Testis (tissue), 2 donors: Measurements from ENCODE around the gene GPR153.

Experiments used
- CTCF ChIP-seq, 3 experiments: fragments of 450-650 bp in 2 of 3; fragments of 200-600 bp in 1 of 3; sonication (generic) in 1 of 3; IDR thresholded peaks; one replicate each; pipeline ENCODE4 v1.5.1; 2016 to 2019; ENCODE audit warnings: antibody characterized with exemption in 3 of 3, mild to moderate bottlenecking in 2 of 3, moderate library complexity in 1 of 3
- POLR2A ChIP-seq: fragments of 450-650 bp; IDR thresholded peaks from one replicate; pipeline ENCODE4 v1.6.1; 2017; ENCODE audit warnings: antibody characterized with exemption, mild to moderate bottlenecking, moderate library complexity

GRCh38 chr1:6249739-6250689 is 10.9 kb downstream of the GPR153 start:
- no peak for TF ChIP-seq POLR2A
- no peak for TF ChIP-seq CTCF (IDR thresholded peaks at IDR 0.05)
